Upper lobe of right lung (tissue), 1 donor: ENCODE measurements around the gene RAB40C. TPM values are rescaled to one million over a fixed set of nuclear protein-coding genes. Genes with fewer than 3 reads are reported as not detected.

Experiments
- ATAC-seq: fragments of 200-7000 bp; cut with Tn5 transposase; one replicate; pipeline ENCODE4 v1.9.1; 2020; ENCODE audit warnings: mild to moderate bottlenecking, moderate library complexity
- DNase-seq: peaks from one replicate; pipeline ENCODE4 v3.0.0-alpha.2; 2020
- H3K27ac ChIP-seq: fragments of 200-600 bp; one replicate; pipeline ENCODE4 v1.8.0; 2022
- H3K27me3 ChIP-seq: fragments of 200-600 bp; one replicate; pipeline ENCODE4 v1.8.0; 2022; ENCODE audit warnings: mild to moderate bottlenecking
- H3K36me3 ChIP-seq: fragments of 200-600 bp; one replicate; pipeline ENCODE4 v1.8.0; 2022
- H3K4me1 ChIP-seq: fragments of 200-600 bp; one replicate; pipeline ENCODE4 v1.8.0; 2022
- H3K4me3 ChIP-seq: fragments of 200-600 bp; one replicate; pipeline ENCODE4 v1.8.0; 2022; ENCODE audit warnings: mild to moderate bottlenecking
- H3K9me3 ChIP-seq: fragments of 200-600 bp; one replicate; pipeline ENCODE4 v1.8.0; 2022
- intact Hi-C: fragments of 100-400 bp; cut with DNase I; formaldehyde crosslinking; loops from one replicate; pipeline ENCODE4 v1.11.0; 2022
- total RNA-seq: library from RNA; stranded (reverse); fragmentation: NEBNext Ultra II Directional; extraction: Animal tissue kit (Norgen Biotek cat#: 25700); gene quantifications from one replicate; pipeline ENCODE4 v1.2.1, GENCODE V29; 2021
- TF ChIP-seq, protein P1 (sequence below): fragments of 200-600 bp; IDR thresholded peaks from one replicate; pipeline ENCODE4 v1.8.0; 2022; ENCODE audit warnings: antibody characterized with exemption
- donor health status: DM: no; HTN: yes; CAD: no; lungs with severe emphysema.

Gene RAB40C
- total RNA-seq, 1 donor from 2014 or later: 47.6 TPM

DNA sequence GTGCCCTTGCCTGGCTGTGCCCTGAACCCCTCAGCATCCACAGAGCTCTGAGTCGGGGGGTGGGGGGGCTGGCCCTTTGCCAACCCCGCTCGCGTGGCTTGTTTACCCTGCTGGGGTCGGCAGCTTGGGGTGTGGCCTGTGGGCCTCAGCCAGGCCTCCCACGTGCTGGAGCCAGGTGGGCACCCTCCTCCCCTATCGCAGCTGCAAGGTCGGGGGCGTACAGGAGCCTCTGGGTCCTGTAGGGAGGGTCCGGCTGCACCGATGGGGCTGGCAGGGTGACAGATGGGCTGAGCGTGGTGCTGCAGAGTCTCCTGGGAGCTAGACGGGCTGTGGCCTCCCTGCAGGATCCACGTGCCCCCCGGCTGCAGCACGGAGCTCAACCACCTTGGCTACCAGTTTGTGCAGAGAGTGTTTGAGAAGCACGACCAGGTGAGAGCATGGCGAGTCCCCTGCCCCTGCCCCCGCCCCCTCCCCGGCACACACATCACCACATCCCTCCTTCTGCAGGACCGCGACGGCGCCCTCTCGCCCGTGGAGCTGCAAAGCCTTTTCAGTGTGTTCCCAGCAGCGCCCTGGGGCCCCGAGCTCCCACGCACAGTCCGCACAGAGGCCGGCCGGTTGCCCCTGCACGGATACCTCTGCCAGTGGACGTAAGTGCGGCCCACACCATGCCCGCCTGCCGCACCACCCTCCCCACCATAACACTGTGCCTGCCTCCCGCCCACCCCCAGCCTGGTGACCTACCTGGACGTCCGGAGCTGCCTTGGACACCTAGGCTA is 81.7 kb downstream of the RAB40C start:
- DNase-seq (no peak), ATAC-seq (no peak)
- intact Hi-C loops: no loop called here
- TF ChIP-seq, protein P1, sequence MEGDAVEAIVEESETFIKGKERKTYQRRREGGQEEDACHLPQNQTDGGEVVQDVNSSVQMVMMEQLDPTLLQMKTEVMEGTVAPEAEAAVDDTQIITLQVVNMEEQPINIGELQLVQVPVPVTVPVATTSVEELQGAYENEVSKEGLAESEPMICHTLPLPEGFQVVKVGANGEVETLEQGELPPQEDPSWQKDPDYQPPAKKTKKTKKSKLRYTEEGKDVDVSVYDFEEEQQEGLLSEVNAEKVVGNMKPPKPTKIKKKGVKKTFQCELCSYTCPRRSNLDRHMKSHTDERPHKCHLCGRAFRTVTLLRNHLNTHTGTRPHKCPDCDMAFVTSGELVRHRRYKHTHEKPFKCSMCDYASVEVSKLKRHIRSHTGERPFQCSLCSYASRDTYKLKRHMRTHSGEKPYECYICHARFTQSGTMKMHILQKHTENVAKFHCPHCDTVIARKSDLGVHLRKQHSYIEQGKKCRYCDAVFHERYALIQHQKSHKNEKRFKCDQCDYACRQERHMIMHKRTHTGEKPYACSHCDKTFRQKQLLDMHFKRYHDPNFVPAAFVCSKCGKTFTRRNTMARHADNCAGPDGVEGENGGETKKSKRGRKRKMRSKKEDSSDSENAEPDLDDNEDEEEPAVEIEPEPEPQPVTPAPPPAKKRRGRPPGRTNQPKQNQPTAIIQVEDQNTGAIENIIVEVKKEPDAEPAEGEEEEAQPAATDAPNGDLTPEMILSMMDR: no peak
- Histone ChIP-seq H3K27me3 (no peaks in the 10 kb centered on the region), H3K36me3 (peaks cover 40% of the 10 kb centered on the region), H3K27ac (no peak overlapping the region), H3K4me1 (peaks cover 22% of the 10 kb centered on the region), H3K9me3 (no peaks in the 10 kb centered on the region), H3K4me3 (no peak overlapping the region)

DNA sequence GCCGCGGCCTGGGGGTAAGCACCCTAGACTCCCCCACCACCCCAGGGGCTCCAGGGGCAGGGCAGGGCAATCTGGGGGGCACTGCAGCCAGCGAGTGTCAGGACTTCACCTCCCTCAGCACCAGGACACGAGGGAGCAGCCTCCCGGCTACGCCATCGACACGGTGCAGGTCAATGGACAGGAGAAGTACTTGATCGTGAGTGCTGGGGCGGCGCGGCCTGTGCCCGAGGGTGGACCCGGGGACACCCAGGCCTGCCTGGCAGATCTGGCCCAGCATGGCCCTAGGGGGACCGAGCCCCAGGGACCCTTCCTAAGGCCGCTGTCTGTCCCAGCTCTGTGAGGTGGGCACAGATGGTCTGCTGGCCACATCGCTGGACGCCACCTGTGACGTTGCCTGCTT is 82.5 kb downstream of the RAB40C start:
- ATAC-seq: no peak
- DNase-seq: no peak
- H3K27me3 ChIP-seq: no peaks in the 10 kb centered on the region
- H3K4me3 ChIP-seq: no peak overlapping the region
- intact Hi-C loops: no loop called here
- peaks cover 19% of the 10 kb centered on the region for H3K4me1 ChIP-seq
- H3K36me3 ChIP-seq: peaks cover 40% of the 10 kb centered on the region
- H3K9me3 ChIP-seq: no peaks in the 10 kb centered on the region
- TF ChIP-seq, protein P1: no peak
- no peak overlapping the region for H3K27ac ChIP-seq

DNA sequence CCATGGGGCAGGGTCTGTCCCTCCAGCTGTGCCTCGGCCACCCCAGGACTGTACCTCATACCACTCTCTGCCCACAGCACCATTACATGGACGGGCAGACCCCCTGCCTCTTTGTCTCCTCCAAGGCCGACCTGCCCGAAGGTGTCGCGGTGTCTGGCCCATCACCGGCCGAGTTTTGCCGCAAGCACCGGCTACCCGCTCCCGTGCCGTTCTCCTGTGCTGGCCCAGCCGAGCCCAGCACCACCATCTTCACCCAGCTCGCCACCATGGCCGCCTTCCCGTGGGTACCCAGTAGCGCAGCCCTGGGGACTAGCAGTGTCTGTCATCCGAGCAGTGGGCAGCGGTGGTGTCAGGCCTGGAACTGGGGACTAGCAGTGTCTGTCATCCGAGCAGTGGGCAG is 83.0 kb downstream of the RAB40C start:
- Histone ChIP-seq H3K27me3 (no peaks in the 10 kb centered on the region), H3K9me3 (no peaks in the 10 kb centered on the region), H3K27ac (no peak overlapping the region), H3K36me3 (peaks cover 40% of the 10 kb centered on the region), H3K4me3 (no peak overlapping the region), H3K4me1 (peaks cover 15% of the 10 kb centered on the region)
- TF ChIP-seq, protein P1: no peak
- DNase-seq (no peak), ATAC-seq (no peak)
- intact Hi-C loops: no loop called here

DNA sequence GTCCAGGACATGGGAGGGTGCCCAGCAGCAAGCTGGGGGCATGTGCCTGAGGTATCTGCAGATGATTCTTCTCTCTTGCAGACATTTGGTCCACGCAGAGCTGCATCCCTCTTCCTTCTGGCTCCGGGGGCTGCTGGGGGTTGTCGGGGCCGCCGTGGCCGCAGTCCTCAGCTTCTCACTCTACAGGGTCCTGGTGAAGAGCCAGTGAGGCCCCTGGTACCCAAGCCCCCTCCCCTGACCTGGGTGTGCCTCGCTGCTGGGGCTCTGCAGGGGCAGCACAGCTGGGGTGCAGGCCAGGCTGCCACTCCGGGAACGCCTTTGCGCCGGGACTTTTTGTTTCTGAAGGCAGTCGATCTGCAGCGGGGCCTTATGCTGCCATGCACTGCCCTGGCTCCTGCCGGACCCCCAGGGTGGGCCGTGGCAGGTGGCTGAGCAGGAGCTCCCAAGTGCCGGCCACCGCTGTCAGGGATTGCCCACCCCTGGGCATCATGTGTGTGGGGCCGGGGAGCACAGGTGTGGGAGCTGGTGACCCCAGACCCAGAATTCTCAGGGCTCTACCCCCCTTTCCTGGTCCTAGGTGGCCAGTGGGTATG is 83.6 kb downstream of the RAB40C start:
- DNase-seq: no peak
- Histone ChIP-seq H3K4me1 (peaks cover 15% of the 10 kb centered on the region), H3K36me3 (peaks cover 40% of the 10 kb centered on the region)

DNA sequence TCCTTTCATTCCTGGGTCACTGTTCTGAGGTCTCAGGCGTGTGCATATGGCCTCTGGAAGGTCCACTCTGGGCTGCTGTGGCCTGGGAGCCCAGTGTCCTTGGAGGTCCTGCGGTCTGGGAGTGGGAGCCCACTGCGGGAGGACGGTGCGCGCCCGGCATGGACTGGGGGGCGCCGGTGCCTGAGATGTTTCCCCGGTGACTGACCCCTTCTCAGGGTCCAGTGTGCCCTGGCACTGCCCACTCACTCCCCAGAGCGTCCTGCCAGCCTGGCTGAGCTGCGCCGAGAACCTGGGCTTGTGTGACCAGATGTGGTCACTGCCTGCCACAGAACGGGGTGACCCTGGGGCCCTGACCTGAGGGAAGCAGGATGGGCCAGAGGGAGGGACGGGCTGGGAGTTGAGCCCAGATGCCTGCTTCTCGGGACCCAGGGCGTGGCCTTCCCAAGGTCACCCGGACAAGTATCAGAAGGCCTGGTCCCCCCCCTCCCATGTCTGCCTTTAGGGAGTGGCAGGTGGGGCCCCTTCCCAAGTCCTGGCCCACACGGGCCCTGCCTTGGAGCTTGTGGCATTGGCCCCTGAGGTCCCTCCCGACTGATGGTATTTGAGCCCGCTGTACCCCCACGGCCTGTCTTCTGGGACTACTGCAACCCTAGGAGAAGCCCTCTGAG is 84.5 kb downstream of the RAB40C start:
- Histone ChIP-seq H3K4me3 (no peak overlapping the region), H3K9me3 (no peaks in the 10 kb centered on the region), H3K27ac (no peak overlapping the region), H3K4me1 (peaks cover 10% of the 10 kb centered on the region), H3K36me3 (peaks cover 40% of the 10 kb centered on the region), H3K27me3 (no peaks in the 10 kb centered on the region)
- intact Hi-C loops: no loop called here
- TF ChIP-seq, protein P1: no peak
- ATAC-seq: no peak
- DNase-seq: no peak

More for the DNA sequence above, 83.6 kb downstream of the RAB40C start:
- H3K9me3 ChIP-seq: no peaks in the 10 kb centered on the region
- no peak overlapping the region for H3K4me3 ChIP-seq
- no peak overlapping the region for H3K27ac ChIP-seq
- TF ChIP-seq, protein P1: no peak
- ATAC-seq: no peak
- intact Hi-C loops: no loop called here
- H3K27me3 ChIP-seq: no peaks in the 10 kb centered on the region
